ENCODE results near the gene STX4. TPM values are rescaled to one million over a fixed set of nuclear protein-coding genes. Genes with fewer than 3 reads are reported as not detected.

The STX4 gene
- total RNA-seq, 1 experiment from 2014 or later: 65.2 TPM

- H3K4me1 ChIP-seq (ENCODE audit: control insufficient read depth, insufficient read depth, low read length): peaks cover 10% of the 10 kb centered on the region; the same call in 1 of the 2 replicates
- ChIA-PET CTCF (no interaction called here), POLR2A (no interaction called here)
- no peak overlapping the region for H3K27ac ChIP-seq (ENCODE audit: low read length)
- ATAC-seq: no peak; the same call in 1 of the 2 replicates
- no peaks in the 10 kb centered on the region for H3K36me3 ChIP-seq (ENCODE audit: control insufficient read depth, insufficient read depth, low read length)
- no TSS peak for BruUV-seq (replicated peaks)
- no peaks in the 10 kb centered on the region for H3K27me3 ChIP-seq (ENCODE audit: control insufficient read depth, insufficient read depth, low read length)
- no peaks in the 10 kb centered on the region for H3K9me3 ChIP-seq (ENCODE audit: control insufficient read depth, insufficient read depth, low read depth, low read length)
- TF ChIP-seq CTCF (IDR thresholded peaks at IDR 0.05) (no peak), SIN3A (IDR thresholded peaks at IDR 0.05; ENCODE audit: borderline replicate concordance, insufficient read depth, low read depth, low read length) (no peak), POLR2AphosphoS5 (IDR thresholded peaks at IDR 0.05; ENCODE audit: low read depth, low read length) (no peak), TCF7L2 (IDR thresholded peaks at IDR 0.05; ENCODE audit: low read depth, low read length) (no peak), REST (IDR thresholded peaks at IDR 0.05; ENCODE audit: insufficient read depth in 1 of 2, low read depth in 2 of 2, low read length in 1 of 2) (no peak)
- intact Hi-C loops (cut with micrococcal nuclease; ENCODE audit: unreplicated experiment) (loop anchor here (10.0 kb wide), 1 partner anchor 454 kb away; the partner anchor contains the start of gene ZNF843), in situ Hi-C loops (cut with HindIII; ENCODE audit: low pct_unique_long_range_greater_than_20kb, low sequenced_read_pairs) (no loop called here)
- no peak for DNase-seq (ENCODE audit: low read depth, low spot score)
- no peak overlapping the region for H3K4me3 ChIP-seq (ENCODE audit: low read depth in 2 of 2, low read length in 2 of 2)
Observed at GRCh38 chr16:30991052-30991451, 42.3 kb upstream of the STX4 start.

- no peak for DNase-seq (ENCODE audit: low read depth, low spot score)
- ChIA-PET POLR2A (interaction anchor here (0.5 kb wide), 1 partner anchor 125 kb away, joined by 5 read pairs; the partner anchor contains the start of gene KAT8), CTCF (no interaction called here)
- ATAC-seq: no peak
- BruUV-seq (replicated peaks): no TSS peak
- no peak for TF ChIP-seq POLR2AphosphoS5 (IDR thresholded peaks at IDR 0.05; ENCODE audit: low read depth, low read length)
- TF ChIP-seq REST (IDR thresholded peaks at IDR 0.05; ENCODE audit: insufficient read depth in 1 of 2, low read depth in 2 of 2, low read length in 1 of 2): no peak
- TF ChIP-seq TCF7L2 (IDR thresholded peaks at IDR 0.05; ENCODE audit: low read depth, low read length): no peak
- no peak for TF ChIP-seq CTCF (IDR thresholded peaks at IDR 0.05)
- no peak for TF ChIP-seq SIN3A (IDR thresholded peaks at IDR 0.05; ENCODE audit: borderline replicate concordance, insufficient read depth, low read depth, low read length)
- no peak overlapping the region for H3K27ac ChIP-seq (ENCODE audit: low read length)
- no peaks in the 10 kb centered on the region for H3K27me3 ChIP-seq (ENCODE audit: control insufficient read depth, insufficient read depth, low read length)
- no peaks in the 10 kb centered on the region for H3K36me3 ChIP-seq (ENCODE audit: control insufficient read depth, insufficient read depth, low read length)
- H3K4me1 ChIP-seq (ENCODE audit: control insufficient read depth, insufficient read depth, low read length): peaks cover 11% of the 10 kb centered on the region; the same call in 1 of the 2 replicates
- H3K4me3 ChIP-seq (ENCODE audit: low read depth in 2 of 2, low read length in 2 of 2): no peak overlapping the region
- in situ Hi-C loops (cut with HindIII; ENCODE audit: low pct_unique_long_range_greater_than_20kb, low sequenced_read_pairs): no loop called here
- H3K9me3 ChIP-seq (ENCODE audit: control insufficient read depth, insufficient read depth, low read depth, low read length): no peaks in the 10 kb centered on the region
- intact Hi-C loops (cut with micrococcal nuclease; ENCODE audit: unreplicated experiment): loop anchor here (10.0 kb wide), 1 partner anchor 452 kb away; the partner anchor contains the start of gene ZNF843
Observed at GRCh38 chr16:30992276-30992780, 41.0 kb upstream of the STX4 start.

All from Panc1 (cell line).